Peyer's patch (tissue), 4 donors: ENCODE measurements around the gene ANKRD13C.

Experiments
- POLR2A ChIP-seq, 2 donors: fragments of 450-650 bp; IDR thresholded peaks; one replicate each; pipeline ENCODE4 v1.5.1; 2017; ENCODE audit warnings: antibody characterized with exemption in 2 of 2, mild to moderate bottlenecking in 2 of 2, moderate library complexity in 2 of 2
- TF ChIP-seq, protein P1 (sequence below), 6 experiments: fragments of 450-650 bp in 4 of 6; fragments of 200-600 bp in 2 of 6; sonication (generic) in 1 of 6; IDR thresholded peaks; one replicate each; pipeline ENCODE4 v1.5.1; 2017 to 2019; ENCODE audit warnings: antibody characterized with exemption in 6 of 6, mild to moderate bottlenecking in 3 of 6, moderate library complexity in 1 of 6

DNA sequence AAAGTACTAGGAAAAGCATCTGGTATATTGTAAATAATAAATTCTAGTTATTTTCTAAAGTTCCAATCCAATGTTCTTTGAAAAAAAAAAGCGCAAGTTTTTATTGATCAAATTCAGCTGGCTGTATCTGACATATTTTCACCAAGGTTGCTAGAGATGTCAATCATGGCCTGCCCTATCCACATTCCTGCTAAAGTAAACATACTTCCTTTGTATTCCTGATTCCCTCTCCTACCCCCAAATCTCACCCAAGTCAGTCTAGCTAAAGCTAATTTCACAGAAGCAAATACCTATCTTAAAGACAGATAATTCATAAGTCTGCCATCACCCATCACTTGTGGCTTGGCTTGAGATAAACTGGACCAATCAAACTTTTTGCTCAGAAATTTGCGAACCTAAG is 21.3 kb downstream of the ANKRD13C start:
- TF ChIP-seq, protein P1, sequence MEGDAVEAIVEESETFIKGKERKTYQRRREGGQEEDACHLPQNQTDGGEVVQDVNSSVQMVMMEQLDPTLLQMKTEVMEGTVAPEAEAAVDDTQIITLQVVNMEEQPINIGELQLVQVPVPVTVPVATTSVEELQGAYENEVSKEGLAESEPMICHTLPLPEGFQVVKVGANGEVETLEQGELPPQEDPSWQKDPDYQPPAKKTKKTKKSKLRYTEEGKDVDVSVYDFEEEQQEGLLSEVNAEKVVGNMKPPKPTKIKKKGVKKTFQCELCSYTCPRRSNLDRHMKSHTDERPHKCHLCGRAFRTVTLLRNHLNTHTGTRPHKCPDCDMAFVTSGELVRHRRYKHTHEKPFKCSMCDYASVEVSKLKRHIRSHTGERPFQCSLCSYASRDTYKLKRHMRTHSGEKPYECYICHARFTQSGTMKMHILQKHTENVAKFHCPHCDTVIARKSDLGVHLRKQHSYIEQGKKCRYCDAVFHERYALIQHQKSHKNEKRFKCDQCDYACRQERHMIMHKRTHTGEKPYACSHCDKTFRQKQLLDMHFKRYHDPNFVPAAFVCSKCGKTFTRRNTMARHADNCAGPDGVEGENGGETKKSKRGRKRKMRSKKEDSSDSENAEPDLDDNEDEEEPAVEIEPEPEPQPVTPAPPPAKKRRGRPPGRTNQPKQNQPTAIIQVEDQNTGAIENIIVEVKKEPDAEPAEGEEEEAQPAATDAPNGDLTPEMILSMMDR (IDR thresholded peaks at IDR 0.05): no peak
- TF ChIP-seq POLR2A (IDR thresholded peaks at IDR 0.05): no peak
